ENCODE data around the gene PNPLA3.
"Not testable (repeated sequence)": the region's sequence is repeated elsewhere in the genome, so short reads cannot be mapped to it uniquely, and the experiment has no call there.

The PNPLA3 gene

DNA sequence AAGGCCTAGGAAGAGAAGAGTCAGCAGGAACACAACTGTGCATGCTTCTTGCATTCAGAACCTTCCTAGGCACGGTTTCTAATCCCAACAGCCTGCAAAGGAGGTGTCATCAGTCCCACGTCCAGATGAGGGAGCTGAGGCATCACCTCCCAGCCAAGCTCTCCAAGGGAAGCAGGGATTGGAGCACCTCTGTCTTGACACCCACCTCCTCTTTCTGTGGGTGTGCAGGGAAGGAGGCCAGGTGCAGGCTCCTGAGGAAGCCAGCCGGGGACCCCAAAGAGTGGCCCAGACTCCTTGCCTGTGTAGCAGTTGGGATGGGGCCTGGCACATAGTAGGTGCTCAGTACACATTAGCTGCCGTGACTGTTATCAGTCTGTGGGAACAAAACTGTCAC, 33.7 kb upstream of the PNPLA3 start:
- no peak for DNase-seq

- DNase-seq = no peak
Observed at GRCh38 chr22:43890901-43891331, 32.7 kb upstream of the PNPLA3 start.

GRCh38 chr22:43891360-43892182, 32.0 kb upstream of the PNPLA3 start, which contains the start of gene PNPLA5:
PNPLA5 (minus strand) TSS chr22:43892013; CDS start chr22:43891880, 133 bp downstream.
- no peak for DNase-seq

GRCh38 chr22:43892183-43892894, 31.3 kb upstream of the PNPLA3 start:
- no peak for DNase-seq

- DNase-seq = no peak
Observed at GRCh38 chr22:43893266-43893665, 30.3 kb upstream of the PNPLA3 start.

DNA sequence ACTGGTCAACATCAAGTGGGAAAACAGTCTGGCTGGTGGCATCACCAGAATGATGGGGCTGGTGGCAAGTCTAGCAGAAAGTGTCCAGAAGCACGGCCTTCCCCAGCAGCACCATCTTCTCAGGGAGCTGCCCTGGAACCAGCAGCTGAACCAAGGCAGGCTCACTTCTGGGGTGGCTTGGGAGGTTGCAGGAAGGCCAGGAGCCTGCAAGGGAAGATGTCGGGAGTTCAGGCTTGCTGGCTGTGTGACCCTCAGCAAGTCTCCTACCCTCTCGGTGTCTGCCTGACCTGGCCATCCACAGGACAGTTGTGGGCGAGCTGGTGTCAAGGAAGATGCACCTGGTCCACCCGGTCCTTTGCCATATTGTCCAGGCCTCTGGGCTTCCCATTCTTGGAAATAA, 29.5 kb upstream of the PNPLA3 start:
- DNase-seq = no peak

- no peak for DNase-seq
Observed at GRCh38 chr22:43895986-43896645, 27.5 kb upstream of the PNPLA3 start.

DNA sequence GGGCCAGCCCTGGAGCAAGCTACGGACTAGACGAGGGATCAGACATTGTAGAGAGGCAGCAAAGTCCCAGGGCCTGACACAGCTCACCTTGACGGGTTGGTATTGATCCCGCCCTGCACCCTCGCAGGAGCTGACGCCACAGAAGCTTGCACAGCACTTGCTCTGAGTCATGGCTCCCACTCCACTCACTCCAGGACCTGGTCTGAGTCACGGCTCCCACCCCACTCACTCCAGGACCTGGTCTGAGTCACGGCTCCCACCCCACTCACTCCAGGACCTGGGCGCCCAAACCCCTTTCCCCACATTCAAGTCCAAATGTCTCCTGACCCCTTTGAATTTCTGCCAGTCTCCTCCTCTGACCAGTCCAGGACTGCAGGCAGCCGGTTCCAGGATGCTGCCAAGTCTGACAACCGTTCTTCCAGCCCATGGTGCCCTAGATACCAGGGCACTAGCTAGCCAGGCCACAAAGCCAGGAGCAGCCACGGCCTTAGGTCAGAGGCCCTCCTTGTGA, 25.8 kb upstream of the PNPLA3 start:
- no peak for DNase-seq

GRCh38 chr22:43900206-43900605, 23.4 kb upstream of the PNPLA3 start:
- DNase-seq = no peak

DNA sequence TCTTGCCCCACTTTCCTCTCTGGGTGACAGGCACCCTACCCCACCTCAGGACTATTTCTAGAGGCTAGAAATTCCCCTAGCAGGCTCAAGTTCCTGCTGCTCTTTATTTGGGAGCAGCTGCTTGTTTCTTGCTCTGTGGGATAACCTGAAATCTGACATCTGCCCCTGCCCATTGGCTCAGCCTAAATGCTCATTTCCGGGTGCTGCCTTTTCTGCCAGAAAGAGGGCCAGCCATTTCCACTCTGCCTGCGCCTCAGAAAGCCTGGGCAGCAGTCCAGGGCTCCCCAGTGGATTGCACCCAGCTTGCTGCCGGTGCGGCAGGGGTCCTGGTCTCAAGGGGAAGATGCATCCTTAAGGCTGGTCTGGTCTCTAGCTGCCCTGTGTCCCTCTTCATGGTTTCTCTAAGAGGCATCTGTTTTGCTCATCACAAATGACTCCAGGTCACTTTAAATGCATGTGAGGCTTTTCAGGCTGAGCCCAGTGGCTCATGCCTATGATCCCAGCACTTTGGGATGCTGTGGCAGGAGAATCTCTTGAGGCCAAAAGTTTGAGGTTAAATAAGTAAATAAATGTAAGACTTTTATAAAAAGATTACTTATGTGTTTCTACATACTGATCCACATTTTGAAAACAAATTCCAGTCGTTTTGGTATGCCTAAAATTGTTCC, 21.5 kb upstream of the PNPLA3 start:
- DNase-seq = no peak

DNA sequence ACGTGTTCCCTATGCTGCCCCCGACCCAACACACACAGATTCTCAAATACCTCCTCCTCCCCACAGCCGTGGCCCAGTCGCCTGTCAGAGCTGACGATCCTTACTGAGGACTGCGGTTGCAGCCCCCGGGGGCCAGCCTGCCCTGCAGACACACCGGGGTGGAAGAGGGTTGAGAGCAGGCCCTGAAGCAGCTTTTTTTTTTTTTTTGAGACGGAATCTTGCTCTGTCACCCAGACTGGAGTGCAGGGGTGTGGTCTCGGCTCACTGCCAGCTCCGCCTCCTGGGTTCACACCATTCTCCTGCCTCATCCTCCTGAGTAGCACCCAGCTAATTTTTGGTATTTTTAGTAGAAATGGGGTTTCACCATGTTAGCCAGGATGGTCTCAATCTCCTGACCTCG, 20.6 kb upstream of the PNPLA3 start:
- DNase-seq = not testable (repeated sequence)

DNA sequence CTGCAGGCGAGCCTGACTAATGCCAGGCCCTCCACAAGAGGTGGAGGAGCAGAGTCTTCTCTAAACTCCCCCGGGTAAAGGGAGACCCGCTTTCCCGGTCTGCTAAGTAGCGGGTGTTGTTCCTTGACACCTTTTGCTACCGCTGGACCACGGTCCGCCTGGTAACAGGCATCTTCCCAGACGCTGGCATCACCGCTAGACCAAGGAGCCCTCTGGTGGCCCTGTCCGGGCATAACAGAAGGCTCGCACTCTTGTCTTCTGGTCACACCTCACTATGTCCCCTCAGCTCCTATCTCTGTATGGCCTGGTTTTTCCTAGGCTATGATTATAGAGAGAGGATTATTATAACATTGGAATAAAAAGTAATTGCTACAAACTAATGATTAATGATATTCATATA, 19.2 kb upstream of the PNPLA3 start:
- not testable (repeated sequence) for DNase-seq

DNA sequence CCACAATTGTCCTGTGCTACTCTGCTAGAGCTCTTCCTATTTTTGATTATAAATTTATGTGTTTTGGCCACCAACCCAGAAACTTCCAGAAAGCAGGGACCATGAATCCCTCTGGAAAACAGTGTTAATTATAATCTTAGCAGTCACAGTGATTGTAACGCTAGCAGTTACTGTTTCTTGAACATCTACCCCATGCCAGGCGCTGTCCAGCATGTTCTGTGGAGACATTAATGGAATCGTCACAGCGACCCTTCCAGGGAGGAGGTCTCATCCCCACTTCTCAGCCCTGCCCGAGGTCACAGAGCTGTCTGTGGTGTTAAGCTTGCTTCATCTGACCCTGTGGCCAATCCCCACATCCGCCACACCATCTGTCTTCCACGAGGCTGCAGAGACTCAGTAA, 17.9 kb upstream of the PNPLA3 start:
- no peak for DNase-seq

DNA sequence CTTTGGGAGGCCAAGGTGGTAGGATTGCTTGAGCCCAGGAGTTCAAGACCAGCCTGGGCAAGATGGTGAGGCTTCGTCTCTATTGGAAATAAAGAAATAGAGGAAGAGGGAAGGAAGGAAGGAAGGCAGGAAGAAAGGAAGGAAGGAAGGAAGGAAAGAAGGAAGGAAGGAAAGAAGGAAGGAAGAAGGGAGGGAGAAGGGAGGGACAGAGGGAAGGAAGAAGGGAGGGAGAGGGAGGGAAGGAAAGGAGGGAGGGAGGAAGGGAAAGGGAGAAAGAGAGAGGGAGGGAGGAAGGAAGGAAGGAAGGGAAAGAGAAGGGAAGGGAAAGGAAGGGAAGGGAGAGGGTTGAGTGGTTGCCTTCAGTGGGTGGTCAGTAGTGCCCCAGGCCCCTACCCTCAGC, 13.9 kb upstream of the PNPLA3 start:
- no peak for DNase-seq

DNA sequence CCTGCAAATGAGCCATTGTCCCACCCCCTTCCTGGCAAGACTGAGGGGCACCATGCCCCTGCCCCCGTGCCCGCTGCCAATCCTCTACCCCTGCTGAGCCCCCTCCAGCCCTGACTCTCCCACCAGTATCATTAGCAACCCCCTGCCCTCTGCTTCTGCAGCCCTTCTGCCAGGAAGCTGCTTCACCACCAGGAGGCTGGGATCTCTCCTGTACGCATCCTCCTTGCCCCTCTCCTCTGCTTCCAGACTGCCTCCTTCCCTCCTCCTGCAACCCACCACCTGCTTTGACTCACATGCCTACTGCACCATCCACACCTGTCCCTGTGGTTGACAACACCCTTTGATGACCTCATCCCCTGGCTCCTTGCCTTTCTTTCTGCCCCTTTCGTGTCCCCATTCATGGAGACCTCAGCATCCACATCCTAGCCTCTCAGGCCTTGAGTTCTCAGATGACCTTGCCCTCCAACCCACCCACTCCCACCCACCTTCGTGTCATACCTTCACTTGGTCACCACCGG, 13.4 kb upstream of the PNPLA3 start:
- DNase-seq = no peak

- no peak for DNase-seq
Observed at GRCh38 chr22:43911351-43911750, 12.3 kb upstream of the PNPLA3 start.

GRCh38 chr22:43917521-43917920, 6.1 kb upstream of the PNPLA3 start:
- no peak for DNase-seq

GRCh38 chr22:43919106-43919973, 4.3 kb upstream of the PNPLA3 start:
- no peak for DNase-seq

- DNase-seq = peak in 1 of 2 donors; percentile 7
Observed at GRCh38 chr22:43921370-43921769, 2.2 kb upstream of the PNPLA3 start.

GRCh38 chr22:43922123-43922522, 1.5 kb upstream of the PNPLA3 start:
- no peak for DNase-seq

DNA sequence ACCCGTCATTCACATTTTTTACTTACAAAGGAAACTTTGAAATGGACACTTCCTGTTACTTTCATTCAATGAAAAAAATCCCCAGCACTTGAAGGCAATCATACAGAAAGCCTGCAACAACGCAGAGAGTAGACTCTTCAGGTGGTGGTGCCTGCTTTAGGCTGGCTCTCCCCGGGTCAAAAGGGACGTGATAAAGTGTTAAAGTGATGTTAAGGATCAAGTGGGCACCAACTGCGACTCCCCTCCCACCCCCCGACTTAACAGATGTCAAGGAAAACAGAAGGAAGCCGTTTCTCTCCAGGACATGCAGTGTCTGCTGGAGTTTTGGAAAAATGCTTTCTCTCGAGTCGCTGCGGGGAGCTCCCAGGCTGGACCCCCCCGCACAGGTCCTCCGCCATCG, 414 bp upstream of the PNPLA3 start:
- DNase-seq = no peak

DNA sequence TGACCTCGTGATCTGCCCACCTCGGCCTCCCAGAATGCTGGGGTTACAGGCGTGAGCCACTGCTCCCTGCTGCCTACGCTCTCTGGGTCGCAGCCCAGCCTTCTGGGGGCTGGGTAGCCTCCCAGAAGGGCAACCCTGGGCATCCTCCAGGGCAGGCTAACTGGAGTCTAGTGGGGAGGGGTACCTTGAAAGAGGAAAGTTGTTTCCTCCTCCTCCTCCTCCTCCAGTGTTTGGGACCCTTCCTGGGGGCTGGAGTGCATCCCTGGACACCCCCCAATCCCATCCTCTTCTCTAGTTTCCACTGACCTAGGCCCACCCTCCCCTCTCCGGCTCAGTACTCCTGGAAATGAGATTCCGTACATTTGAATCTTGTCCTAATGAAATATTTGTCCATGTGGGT, 1.3 kb downstream of the PNPLA3 start:
- DNase-seq = no peak
